ENCODE data around the gene PLEKHG7. TPM values are rescaled to one million over a fixed set of nuclear protein-coding genes. Genes with fewer than 3 reads are reported as not detected.

PLEKHG7 gene
- total RNA-seq, 2 experiments from 2014 or later = not detected

- ATAC-seq = no peak
- no peak overlapping the region for H3K27ac Mint-ChIP-seq
- no peak for TF ChIP-seq CTCF (IDR thresholded peaks at IDR 0.05)
- POLR2A ChIA-PET = no interaction called here
- intact Hi-C loops (cut with micrococcal nuclease) = no loop called here
- no peak for DNase-seq
- no peaks in the 10 kb centered on the region for H3K9me3 Mint-ChIP-seq
- peaks cover 2% of the 10 kb centered on the region for H3K27me3 Mint-ChIP-seq
- no peak overlapping the region for H3K4me3 Mint-ChIP-seq
- H3K36me3 Mint-ChIP-seq (ENCODE audit: low read depth) = no peaks in the 10 kb centered on the region
- no peaks in the 10 kb centered on the region for H3K4me1 Mint-ChIP-seq (ENCODE audit: low read depth)
- CTCF ChIA-PET = no interaction called here
Measured at GRCh38 chr12:92729773-92730305, 27.1 kb downstream of the PLEKHG7 start.

- peaks cover 2% of the 10 kb centered on the region for H3K27me3 Mint-ChIP-seq
- intact Hi-C loops (cut with micrococcal nuclease) = no loop called here
- ATAC-seq = no peak
Measured at GRCh38 chr12:92730758-92731157, 28.0 kb downstream of the PLEKHG7 start.

DNA sequence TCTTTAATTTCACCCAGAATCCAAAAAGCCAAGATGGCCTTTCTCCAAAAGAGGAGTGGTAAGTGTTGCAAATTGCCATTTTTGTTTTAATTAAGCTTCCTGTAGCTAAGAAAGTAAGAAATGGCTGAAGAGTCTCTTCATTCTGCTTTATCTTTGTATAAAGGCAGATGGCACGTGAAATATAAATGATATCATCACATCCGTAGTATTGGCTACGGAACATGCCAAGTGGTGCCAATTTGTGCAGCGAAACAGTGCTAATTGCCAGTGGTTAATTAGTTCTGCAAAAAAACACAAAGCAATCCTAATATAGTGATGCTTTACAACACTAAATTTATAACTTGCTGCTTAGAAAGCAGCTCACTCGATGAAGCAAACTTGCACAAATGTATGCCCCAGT is 29.4 kb downstream of the PLEKHG7 start:
- no peak for ATAC-seq
- ChIA-PET CTCF (no interaction called here), POLR2A (interaction anchor here (1.1 kb wide), 1 partner anchor 12 kb away, joined by 3 read pairs; no protein-coding TSS in a partner anchor)
- H3K27ac Mint-ChIP-seq = no peak overlapping the region
- no peak for DNase-seq
- no peak for TF ChIP-seq CTCF (IDR thresholded peaks at IDR 0.05)
- H3K36me3 Mint-ChIP-seq (ENCODE audit: low read depth) = no peaks in the 10 kb centered on the region
- no peaks in the 10 kb centered on the region for H3K4me1 Mint-ChIP-seq (ENCODE audit: low read depth)
- no peak overlapping the region for H3K4me3 Mint-ChIP-seq
- intact Hi-C loops (cut with micrococcal nuclease) = no loop called here
- no peaks in the 10 kb centered on the region for H3K9me3 Mint-ChIP-seq
- H3K27me3 Mint-ChIP-seq = peaks cover 2% of the 10 kb centered on the region

More at GRCh38 chr12:92730758-92731157, 28.0 kb downstream of the PLEKHG7 start:
- H3K36me3 Mint-ChIP-seq (ENCODE audit: low read depth) = no peaks in the 10 kb centered on the region
- no peak for DNase-seq
- no peak overlapping the region for H3K4me3 Mint-ChIP-seq
- H3K9me3 Mint-ChIP-seq = no peaks in the 10 kb centered on the region
- ChIA-PET CTCF (no interaction called here), POLR2A (no interaction called here)
- no peak overlapping the region for H3K27ac Mint-ChIP-seq
- no peak for TF ChIP-seq CTCF (IDR thresholded peaks at IDR 0.05)
- H3K4me1 Mint-ChIP-seq (ENCODE audit: low read depth) = no peaks in the 10 kb centered on the region

- no peaks in the 10 kb centered on the region for H3K9me3 Mint-ChIP-seq
- peaks cover 2% of the 10 kb centered on the region for H3K27me3 Mint-ChIP-seq
- POLR2A ChIA-PET = interaction anchor here (1.1 kb wide), 1 partner anchor 11 kb away, joined by 3 read pairs; no protein-coding TSS in a partner anchor
- H3K4me1 Mint-ChIP-seq (ENCODE audit: low read depth) = no peaks in the 10 kb centered on the region
- intact Hi-C loops (cut with micrococcal nuclease) = no loop called here
- DNase-seq = no peak
- ATAC-seq = no peak
- H3K4me3 Mint-ChIP-seq = no peak overlapping the region
- H3K36me3 Mint-ChIP-seq (ENCODE audit: low read depth) = no peaks in the 10 kb centered on the region
- CTCF ChIA-PET = no interaction called here
- no peak overlapping the region for H3K27ac Mint-ChIP-seq
- TF ChIP-seq CTCF (IDR thresholded peaks at IDR 0.05) = no peak
Measured at GRCh38 chr12:92732716-92733115, 29.9 kb downstream of the PLEKHG7 start.

- Mint-ChIP-seq H3K36me3 (ENCODE audit: low read depth) (no peaks in the 10 kb centered on the region), H3K9me3 (no peaks in the 10 kb centered on the region), H3K4me1 (ENCODE audit: low read depth) (no peaks in the 10 kb centered on the region), H3K27ac (no peak overlapping the region), H3K27me3 (peaks cover 2% of the 10 kb centered on the region), H3K4me3 (no peak overlapping the region)
- CTCF ChIA-PET = no interaction called here
- intact Hi-C loops (cut with micrococcal nuclease) = no loop called here
- POLR2A ChIA-PET = no interaction called here
- no peak for ATAC-seq
- DNase-seq = no peak
- no peak for TF ChIP-seq CTCF (IDR thresholded peaks at IDR 0.05)
Measured at GRCh38 chr12:92733181-92733580, 30.4 kb downstream of the PLEKHG7 start.
